ENCODE results near the gene CCNE1. TPM values are rescaled to one million over a fixed set of nuclear protein-coding genes. Genes with fewer than 3 reads are reported as not detected.

The CCNE1 gene
- total RNA-seq, 1 experiment from 2014 or later = 40.1 TPM

DNA sequence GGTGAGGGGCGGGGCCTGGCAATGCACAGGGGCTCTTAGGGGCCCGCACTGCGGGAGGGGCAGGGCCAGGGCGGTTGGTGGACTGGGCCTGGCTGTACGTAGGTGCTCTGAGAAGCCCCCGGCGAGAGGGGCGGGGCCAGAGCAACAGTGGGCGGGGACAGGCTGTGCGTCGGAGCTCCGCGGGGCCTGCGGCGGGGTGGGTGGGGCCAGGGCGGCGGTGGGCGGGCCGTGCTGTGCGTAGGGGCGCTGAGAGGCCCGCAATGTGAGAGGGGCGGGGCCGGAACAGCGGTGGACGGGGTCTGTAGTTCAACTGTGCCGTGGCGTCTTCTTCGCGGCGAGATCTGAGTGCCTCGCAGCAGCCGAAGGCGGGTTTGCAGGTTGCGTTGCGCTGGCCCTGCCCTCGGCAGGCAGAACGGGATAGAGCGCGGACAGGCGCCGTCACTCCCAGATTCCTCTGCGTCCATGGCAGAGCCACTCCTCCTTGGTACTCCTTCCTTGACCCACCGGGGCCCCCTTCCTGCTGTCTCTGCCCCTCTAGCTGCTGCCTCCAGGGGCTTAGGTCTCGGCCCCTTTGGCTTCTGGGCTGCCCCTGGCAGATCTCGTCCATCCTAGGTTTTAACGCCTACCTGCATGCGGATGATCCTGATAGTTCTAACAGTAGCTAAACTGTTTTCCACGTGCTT is 33.2 kb downstream of the CCNE1 start:
- DNase-seq (ENCODE audit: low spot score) = peak; percentile 93

DNA sequence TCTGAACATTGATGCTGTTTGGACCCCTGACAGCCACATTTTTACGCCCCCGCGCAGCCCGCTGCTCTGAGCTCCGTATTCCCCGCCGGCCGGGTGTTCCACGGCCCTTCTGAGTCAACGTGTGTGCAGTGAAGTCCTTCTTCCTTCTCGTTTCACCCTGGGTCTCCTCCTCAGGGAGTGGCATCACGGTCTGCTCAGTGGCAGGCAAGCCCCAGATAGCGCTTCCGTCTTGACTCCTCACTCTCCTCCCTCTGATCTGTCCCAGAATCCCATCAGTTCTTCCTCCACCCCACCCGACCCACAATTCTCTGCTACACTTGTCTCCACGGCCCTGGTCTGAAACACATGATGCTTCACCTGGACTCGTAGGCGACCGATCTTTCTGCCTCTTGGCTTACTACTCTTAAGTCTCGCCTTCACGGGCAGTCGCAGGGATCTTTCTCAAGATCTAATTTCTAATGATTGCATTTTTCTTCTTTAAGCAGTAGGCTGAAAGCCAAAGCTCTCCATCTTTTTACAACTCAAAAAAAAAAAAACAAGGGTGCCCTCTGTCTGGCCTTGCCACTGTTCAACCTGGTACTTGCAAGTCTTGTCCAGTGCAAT is 33.9 kb downstream of the CCNE1 start:
- DNase-seq (ENCODE audit: low spot score) = no peak

DNA sequence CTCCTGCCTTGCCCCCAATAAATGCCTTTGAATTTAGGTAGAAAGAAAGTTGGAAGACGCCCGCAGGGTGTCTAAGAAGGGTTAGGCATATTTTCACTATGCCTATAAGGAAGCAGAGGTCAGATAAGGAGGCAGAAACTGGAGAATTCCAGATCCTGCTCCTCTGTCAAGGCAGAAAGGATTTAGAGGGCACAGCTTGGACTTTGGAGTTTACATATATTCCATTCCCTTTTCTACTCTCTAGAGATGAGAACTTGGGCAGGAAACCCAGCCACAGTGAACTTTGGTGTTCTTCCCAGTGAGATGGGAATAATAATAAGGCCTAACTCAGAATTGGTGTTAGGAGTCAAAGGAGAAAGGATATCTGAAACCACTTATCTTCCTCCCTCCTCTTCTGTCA is 37.4 kb downstream of the CCNE1 start:
- DNase-seq (ENCODE audit: low spot score) = no peak

DNA sequence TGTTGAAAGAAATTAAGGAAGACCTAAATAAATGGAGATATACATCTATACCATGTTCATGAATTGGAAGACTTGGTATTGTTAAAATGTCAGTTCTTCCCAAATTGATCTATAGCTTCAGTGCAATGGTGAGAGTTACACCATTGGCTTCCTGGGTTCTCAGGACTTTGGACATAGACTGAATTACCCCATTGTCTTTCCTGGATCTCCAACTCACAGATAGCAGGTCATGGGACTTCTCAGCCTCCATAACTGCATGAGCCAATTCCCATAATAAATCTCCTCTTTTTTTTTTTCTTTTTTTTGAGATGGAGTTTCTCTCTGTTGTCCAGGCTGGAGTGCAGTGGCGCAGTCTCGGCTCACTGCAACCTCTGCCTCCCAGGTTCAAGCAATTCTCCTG is 38.7 kb downstream of the CCNE1 start:
- DNase-seq (ENCODE audit: low spot score) = no peak

DNA sequence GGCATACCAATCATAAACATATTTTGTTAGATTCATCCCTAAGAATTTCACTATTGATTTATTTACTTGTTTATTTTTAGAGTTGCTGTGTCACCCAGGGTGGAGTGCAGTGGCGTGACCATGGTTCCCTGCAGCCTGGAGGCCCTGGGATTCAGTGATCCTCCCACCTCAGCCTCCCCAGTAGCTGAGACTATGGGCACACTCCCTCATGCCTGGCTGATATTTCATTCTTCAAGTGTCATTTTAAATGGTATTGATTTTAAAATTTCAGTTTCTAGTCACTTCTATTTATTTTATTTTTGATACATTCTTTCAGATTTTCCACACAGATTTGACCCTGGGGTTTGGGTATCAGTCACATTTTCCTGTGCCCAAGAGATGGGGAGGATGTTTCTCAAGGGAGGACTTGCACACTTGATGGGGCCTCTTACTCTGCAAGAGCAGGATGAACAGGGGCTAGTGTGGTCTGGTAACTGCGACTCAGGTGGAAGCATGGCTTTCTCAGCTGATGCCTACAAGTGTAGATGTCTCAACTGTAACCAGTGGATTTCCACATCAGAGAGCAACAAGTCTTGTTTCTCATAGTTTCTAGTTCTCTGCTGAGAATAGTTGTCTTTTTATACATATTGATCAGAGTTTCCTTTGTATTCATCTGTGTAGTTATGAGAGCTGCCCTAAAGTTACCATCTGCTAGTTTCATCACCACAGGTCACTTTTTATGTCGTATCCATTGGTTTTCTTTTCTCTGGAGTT is 40.2 kb downstream of the CCNE1 start:
- no peak for DNase-seq (ENCODE audit: low spot score)

DNA sequence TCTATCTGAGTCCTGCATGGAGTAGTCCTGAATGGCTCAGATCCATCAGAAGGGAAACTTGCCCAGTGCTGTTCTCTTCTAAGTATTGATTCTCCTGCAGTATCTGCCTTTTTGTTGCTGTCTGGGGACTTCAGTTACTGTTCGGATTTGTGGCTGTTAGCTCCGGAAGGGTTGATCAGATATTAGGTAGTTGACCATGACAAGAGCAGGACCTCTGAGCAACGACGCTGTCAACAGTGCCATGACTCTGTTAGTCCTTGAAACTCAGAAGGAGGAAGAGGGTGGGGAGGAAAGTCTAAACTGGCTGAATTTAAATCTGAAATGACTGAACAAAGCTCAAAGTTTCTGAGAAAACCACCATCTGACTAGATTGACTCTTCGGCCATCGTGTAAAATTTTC is 42.2 kb downstream of the CCNE1 start:
- DNase-seq (ENCODE audit: low spot score) = no peak

DNA sequence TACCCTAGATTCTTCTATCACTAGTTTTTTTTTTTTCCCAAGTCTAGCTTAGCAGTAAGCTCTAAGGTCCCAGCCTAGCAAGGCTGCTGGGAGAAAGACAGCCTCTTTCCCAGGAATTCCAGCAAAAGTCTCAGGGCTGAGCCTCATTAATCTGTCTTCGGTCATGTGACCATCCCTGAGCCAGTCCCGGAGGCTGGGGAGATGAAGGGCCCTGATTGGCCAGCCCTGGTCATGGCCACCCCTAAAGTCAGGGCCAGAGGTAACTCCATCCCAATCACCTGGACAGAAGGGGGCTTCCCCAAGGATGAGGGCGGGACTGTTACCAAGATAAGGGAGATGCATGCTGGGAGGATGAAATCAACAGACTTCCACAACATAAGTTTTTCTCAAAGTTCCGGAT is 43.3 kb downstream of the CCNE1 start:
- no peak for DNase-seq (ENCODE audit: low spot score)

DNA sequence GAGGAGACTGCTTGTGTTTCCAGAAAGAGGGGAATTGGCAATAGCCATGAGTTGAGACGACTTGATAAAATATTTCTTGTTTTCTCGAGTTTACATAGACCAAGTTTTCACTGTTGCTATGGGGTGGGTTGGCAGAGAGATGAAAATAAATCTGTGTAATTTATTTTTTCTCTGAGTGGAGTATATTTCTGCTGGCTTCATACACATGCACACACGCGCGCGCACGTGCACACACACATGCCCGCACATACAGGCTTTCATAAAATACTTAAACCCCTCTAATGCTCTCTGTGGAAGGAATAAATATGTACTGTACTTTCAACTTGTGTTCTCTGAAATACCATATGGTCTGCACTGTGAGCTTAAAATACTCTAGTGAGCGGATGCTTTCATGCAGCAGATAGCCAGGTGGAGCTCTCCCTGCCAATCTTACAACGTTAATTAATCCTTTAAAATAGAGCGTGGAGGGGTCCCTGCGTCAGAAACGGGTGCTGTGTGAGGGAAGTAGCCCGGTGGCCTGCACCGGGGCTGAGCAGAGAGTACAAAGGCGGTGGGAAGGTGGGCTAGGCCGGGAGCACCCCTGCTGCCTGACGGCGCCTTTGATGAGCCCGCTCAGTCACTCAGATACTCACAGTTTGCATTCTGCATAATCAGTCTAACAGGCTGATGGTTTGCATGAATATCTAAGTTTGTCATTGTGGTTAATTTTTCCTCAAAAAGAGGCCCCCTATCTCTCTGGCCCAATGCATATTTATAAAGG is 44.1 kb downstream of the CCNE1 start:
- DNase-seq (ENCODE audit: low spot score) = no peak

DNA sequence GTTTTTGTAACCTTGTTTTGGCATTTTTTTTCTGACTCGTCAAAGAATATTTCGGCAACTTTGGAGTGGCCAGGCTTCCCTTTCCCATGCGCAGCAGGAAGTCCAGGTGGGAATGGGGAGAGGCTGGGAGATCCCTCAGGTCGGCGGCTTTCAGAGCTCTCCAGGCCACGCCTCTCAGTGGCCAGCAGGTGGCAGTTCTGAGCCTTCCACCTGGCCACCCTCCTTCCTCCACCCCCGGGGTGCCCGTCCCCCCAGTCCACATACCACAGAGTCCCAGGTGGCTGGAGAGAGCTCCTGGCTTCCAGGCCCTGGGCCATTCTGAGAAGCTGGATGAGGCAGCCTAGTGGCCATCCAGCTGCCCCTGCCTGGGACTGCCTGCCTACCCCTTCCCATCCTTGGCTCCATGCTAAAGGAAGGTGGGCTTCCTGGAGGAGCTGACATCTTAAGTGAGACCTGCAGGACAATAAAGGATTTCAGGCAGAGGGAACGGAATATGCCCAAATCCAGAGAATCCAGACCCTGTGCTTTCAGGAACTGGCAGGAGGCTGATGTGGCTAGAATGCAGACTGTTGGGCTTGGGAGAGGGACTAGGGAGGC is 46.3 kb downstream of the CCNE1 start:
- DNase-seq (ENCODE audit: low spot score) = peak; percentile 43

DNA sequence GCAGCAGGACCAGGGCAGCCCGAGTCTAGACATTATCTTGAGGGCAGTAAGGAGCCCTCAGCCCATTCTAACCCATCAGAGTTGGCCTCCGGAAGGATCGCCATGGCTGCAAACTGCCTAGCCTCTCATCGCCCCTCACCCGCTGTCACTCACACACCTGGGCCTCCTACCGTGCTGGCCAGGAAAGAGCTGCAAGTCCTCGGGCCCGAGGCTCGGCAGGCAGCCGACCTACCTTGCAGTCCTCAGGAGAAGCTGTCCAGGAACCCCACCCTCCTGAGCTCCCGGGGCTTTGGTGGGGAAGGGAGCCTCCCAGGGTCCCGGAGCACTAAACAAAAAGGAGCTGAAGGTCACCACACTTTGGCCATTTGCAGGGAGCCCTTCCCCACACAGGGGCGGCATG is 46.8 kb downstream of the CCNE1 start:
- no peak for DNase-seq (ENCODE audit: low spot score)

DNA sequence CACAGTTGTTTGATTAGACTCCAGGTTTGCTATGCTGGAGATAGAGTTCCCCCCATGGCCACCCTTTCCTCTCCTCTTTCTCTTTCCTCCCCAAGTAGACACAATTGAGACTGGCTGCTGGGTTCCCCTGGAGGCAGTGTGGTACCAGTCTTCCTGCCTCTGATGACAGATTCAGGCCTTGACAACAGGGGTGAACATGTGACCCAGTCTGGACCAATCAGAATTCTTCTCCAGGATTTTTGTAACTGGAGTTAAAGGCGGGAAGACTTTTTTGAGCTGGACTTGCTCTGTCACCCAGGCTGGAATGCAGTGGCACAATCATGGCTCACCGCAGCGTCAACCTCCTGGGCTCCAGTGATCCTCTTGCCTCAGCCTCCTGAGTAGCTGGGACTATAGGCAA is 48.7 kb downstream of the CCNE1 start:
- DNase-seq (ENCODE audit: low spot score) = peak; percentile 44

DNA sequence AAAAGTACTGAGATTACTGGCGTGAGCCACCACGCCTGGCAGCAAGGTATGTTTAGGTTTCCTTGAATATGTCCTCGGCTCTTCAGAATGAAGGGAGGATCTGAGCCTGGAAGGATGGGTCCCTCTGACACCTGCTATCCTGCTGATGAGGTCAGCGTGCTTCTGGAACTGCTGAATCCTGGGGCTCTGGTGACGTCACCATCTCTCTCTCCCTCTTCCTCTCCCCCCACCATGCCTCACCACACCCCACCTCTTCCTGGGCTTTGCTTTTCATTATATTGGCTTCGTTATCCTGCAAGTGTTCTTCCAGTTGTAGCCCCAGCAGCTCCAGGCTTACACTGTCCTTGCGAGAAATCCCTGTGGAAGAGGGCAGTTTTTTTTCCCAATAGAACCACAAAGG is 49.8 kb downstream of the CCNE1 start:
- DNase-seq (ENCODE audit: low spot score) = no peak

DNA sequence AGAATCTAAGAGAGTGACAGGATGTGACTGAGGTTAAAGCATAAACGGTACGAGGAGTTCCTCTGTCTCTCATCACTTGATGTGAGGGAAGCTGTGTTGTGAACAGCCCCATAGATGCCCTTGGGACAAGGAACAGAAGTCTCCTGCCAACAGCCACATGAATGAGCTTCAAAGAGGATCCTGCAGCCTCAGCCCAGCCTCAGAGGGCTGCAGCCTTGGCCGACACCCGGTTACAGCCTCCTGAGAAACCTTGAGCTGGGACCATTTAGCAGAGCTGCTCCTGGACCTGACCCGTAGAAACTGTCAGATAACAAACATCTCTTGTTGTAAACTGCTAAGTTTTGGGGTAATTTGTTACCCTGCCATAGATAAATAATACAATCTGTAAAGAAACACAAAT is 54.2 kb downstream of the CCNE1 start:
- no peak for DNase-seq (ENCODE audit: low spot score)

DNA sequence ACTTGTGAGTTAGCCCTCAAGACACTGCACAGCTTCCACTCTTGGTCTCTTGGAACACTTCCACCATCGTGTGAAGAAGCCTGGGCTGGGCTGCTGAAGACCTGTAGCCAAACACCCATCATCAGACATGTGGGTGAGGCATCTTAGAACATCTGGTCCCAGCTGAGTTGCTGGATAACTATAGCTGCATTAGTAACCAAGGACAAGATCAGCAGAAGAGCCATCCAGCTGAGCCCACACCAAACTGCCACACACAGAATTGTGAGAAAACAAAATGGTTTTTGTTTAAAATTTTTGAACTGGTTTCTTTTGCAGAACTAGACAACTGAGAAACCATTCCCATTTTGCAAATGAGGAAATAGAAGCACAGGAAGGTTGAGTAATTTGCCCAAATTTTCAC is 56.2 kb downstream of the CCNE1 start:
- no peak for DNase-seq (ENCODE audit: low spot score)

DNA sequence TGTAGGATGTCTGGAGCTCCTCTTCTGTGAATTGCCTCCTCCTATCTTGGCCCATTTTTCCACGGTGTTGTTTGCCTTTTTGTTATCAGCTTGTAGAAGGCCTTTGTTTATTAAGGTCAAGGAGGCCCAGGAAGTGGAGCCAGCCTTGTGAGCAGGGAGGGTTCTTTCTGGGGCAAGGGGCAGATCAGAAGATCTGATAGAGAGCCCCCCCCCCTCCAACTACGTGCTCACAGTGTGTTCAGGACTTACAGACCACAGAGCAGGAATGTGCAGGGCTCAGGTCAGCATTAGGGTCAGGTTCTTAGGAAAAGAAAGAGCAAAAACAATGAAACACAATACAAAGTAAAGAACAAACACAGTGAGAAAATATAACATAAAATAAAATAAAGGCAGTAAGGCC is 59.4 kb downstream of the CCNE1 start:
- no peak for DNase-seq (ENCODE audit: low spot score)

DNA sequence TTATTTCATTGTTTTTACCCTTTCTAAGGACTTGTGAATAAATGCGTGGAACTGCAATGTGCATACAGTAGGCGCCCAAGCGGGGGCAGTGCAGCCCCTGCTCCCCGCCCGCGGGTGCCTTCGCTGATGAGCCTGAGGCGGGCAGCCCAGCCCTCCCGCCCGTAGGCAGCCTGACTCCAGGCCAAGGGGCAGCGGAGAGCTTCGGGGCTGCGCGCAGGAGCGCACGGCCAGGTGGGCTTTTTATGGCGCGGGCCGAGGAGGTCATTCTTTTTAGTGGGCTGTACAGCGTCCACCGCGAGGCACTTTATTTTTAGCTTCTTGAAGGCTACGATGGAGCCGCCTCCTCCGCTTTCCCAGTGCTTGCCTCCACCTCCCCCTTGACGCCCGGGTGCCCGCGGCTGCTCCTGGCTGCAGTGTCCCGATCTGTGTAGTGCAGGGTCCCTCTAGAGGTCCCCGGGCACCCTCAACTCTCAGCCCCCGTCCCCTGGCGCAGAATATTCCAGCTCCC is 60.5 kb downstream of the CCNE1 start:
- no peak for DNase-seq (ENCODE audit: low spot score)

DNA sequence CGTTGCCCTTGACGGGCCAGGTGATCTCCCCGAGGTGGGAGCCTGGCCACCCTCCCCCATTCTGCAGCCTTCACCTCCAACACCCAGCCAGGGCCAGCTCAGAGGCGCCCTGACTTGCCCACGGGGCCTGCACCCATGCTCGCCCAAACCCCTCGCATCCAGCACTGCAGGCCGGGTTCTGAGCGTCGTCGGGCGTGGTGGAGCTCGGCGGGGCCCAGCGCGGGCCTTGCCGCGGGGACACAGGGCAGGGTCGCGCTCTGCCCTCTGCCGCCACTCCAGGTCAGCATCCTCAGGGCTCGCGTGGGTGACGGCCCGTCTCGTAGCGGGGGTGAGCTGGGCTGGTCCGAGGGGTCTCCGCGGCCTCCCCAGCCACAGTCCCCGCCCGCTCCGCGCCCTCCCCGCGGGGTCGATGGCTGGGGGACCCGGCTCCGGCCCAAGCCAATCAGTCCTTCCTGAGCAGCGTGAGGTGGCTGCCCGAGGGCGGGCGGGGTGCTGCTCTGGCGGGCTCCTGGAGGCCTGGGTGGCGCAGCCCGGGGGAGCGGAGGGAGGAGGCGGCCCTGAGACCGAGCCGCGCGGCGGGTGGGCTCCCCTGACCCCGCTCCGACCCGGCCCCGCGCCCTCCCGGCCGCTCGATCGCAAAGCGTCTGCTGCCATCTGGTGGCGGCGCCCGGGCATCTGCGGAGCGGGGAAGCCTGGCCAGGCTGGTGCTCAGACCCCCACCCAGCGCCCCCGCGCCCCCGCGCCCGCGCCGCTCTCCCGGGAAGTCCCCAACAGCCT is 61.4 kb downstream of the CCNE1 start:
- DNase-seq (ENCODE audit: low spot score) = no peak
